GM21367 (cell line): Measurements from ENCODE around the gene LBR.
"Not testable (repeated sequence)": the region's sequence is repeated elsewhere in the genome, so short reads cannot be mapped to it uniquely, and the experiment has no call there.

ENCODE experiments used
- ATAC-seq: cut with Tn5 transposase; IDR thresholded peaks from one replicate; pipeline ENCODE4 v1.9.1; 2021; ENCODE audit not compliant: unreplicated experiment

Gene LBR

GRCh38 chr1:225427235-225428067 is at the start of gene LBR:
TSS of gene LBR (minus strand) at chr1:225428038. CDS start at chr1:225424075, 3,963 bp downstream.
- ATAC-seq, result peak; percentile 3

GRCh38 chr1:225477296-225477911 is 49.6 kb upstream of the LBR start:
- ATAC-seq, result no peak

DNA sequence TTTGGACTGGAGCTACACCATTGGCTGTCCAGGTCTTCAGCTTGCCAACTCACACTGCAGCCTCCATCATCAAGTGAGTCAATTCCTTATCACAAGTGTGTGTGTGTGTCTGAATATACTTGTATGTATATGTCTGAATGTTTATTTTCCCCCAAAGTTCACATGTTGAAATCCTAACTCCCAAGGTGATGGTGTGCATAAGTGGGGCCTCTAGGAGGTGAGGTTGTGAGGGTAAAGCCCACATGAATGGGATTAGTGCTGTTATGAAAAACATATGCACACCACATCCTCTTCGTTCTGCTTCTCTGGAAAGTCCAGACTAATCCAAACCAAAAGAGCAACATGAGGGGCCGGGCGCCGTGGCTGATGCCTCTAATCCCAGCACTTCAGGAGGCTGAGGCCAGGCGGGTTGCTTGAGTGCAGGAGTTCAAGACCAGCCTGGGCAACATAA is 48.7 kb upstream of the LBR start:
- ATAC-seq, result no peak

GRCh38 chr1:225476100-225476511 is 48.3 kb upstream of the LBR start:
- no peak for ATAC-seq

- ATAC-seq, result peak; percentile 64
These were observed 47.4 kb upstream of the LBR start for GRCh38 chr1:225474986-225475820.

DNA sequence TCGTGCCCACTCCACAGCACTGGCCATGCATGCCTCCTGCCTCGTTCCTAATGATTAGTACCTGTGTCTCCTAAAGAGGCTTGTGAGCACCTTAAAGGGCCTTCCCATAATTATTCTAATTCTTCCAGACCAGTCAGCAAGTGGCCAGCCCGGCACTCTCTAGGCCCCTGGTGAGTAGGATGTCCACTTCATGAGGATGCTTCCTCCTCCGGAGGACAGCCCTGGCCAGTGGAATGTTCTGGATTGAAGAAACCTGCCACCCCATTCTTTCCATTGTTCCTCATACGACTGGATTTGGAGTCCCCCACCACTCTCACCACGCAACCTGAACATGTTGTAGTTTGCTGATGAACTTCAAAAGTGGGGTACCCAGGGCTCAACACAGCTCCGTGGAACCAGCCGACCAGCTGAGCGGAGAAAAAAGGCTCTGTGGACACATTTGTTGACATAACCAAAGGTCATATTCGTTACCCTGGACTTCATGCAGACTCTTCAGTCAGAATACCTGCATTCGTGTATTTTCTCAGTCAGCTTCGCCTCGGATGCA is 46.7 kb upstream of the LBR start:
- ATAC-seq, result no peak

DNA sequence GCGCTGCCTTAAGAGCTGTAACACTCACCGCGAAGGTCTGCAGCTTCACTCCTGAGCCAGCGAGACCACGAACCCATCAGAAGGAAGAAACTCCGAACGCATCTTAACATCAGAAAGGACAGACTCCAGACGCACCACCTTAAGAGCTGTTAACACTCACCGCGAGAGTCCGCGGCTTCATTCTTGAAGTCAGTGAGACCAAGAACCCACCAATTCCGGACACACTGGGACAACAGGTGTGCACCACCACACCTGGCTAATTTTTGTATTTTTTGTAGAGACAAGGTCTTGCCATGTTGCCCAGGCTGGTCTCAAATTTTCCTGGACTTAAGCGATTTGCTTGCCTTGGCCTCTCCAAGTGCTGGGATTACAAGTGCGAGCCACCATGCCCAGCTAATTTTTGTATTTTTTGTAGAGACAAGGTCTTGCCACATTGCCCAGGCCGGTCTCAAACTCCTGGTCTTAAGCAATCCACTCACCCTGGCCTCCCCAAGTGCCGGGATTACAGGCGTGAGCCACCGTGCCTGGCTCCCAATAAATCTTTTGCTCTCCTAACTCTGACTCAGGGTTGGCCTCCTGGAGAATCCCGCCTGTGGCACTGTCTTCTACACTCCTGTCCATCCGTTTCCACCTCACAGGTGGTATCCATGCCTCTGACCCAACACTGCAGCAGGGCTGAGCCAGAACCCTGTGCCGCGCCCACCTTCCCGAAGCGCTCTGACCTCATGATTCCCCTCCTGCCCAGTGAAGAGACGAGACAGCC is 46.0 kb upstream of the LBR start:
- not testable (repeated sequence) for ATAC-seq

- ATAC-seq, result not testable (repeated sequence)
These were observed 45.4 kb upstream of the LBR start for GRCh38 chr1:225473266-225473665.

GRCh38 chr1:225471453-225472301 is 43.8 kb upstream of the LBR start:
- ATAC-seq, result no peak

- ATAC-seq, result no peak
These were observed 43.2 kb upstream of the LBR start for GRCh38 chr1:225471109-225471452.

DNA sequence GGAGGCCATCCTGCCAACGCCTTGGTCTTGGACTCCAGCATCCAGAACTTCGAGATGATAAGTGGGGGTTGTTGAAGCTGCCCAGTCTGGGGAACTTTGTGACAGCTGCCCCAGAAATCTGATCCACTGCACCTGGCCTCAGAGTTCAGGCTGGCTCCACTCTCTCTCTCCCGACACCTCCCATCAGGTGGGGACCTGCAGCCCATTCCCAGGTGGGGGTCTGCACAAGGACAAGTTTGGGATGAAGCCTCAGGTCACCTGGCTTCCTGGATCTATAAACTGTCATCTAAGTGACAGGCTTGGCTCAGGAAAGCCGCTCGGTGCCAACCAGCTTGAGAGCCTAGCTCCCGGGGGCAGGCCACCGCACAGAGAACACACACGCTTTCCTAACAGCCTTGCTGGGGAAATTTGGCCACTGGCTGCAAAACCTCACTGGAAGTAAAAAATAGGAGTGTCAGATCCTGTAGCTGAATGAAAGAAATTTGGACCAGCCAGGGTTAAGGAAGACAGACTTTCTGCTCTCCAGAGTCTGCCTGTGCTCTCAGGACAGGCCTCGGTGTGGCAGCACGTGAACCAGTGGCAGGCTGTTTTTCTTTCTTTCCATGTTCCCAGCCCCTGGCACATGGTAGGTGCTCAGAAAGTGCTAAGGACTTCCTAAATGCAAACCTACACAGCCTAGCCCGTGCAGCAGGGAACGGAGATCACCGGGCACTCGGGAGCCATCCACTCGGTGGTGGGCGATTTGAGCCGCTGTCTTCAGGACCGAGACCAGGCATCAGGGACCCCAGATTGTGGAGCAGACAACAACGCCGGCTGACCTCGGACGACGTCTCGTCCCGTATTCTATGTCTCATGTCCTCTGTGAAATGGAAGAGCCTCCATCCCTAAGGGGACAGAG is 42.6 kb upstream of the LBR start:
- ATAC-seq, result no peak

GRCh38 chr1:225469051-225469450 is 41.2 kb upstream of the LBR start:
- ATAC-seq, result no peak

DNA sequence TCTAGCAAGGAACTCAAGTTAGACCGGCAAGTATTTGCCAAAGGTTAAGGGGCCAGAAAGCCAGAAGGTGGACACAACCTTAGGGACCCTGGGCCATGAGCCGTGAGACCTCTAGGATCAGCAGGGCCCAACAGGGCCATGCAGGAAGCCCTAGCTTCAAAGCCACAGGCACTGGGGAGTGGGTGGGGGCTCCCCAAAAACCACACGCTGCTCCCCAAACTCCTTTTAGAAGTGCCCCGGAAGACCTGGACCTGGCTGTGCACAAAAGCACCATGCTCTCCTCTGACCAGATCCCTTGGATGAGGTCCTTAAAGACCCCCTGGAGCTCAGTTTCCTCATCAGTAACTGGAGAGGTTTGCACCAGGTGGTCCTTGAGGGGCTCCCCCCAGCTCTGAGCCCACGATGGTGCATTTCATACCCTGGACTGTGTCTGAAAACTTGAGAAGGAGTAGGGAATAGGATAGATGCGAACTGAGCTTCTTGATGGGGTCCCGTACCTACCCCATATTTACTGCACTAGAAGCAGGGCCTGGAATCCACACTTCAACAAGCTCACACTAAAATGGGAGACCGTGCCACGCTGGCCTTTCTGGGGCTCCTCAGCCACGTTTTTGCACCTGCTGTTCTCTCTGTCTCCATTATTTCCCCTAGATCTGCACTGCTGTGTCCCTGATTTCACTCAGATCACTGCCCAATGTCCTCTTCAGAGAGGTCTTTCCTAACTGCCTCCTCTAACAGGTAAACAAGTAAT is 40.6 kb upstream of the LBR start:
- no peak for ATAC-seq

GRCh38 chr1:225467193-225468020 is 39.6 kb upstream of the LBR start:
- ATAC-seq, result peak; percentile 95

- ATAC-seq, result no peak
These were observed 39.0 kb upstream of the LBR start for GRCh38 chr1:225466848-225467192.

- ATAC-seq, result no peak
These were observed 38.1 kb upstream of the LBR start for GRCh38 chr1:225465793-225466517.
